ENCODE results near the gene KMO.

The KMO gene

GRCh38 chr1:241591736-241592135 lies 59.6 kb downstream of the KMO start:
- Histone ChIP-seq H4K20me1 (ENCODE audit: insufficient read depth, low read length, poor library complexity, severe bottlenecking) (no peaks in the 10 kb centered on the region), H3K79me2 (ENCODE audit: insufficient read depth, low read length) (no peaks in the 10 kb centered on the region), H3K9ac (ENCODE audit: low read depth, low read length, poor library complexity, severe bottlenecking) (no peak overlapping the region), H3K27me3 (ENCODE audit: insufficient read depth, low read length, poor library complexity, severe bottlenecking) (no peaks in the 10 kb centered on the region), H3K4me1 (ENCODE audit: insufficient read depth, low read length, poor library complexity, severe bottlenecking) (no peaks in the 10 kb centered on the region), H3K4me2 (ENCODE audit: low read depth, low read length, poor library complexity, severe bottlenecking) (no peak overlapping the region), H3K4me3 (ENCODE audit: low read length, poor library complexity, severe bottlenecking) (no peak overlapping the region), H3K9me3 (ENCODE audit: insufficient read depth, low read depth, low read length) (no peaks in the 10 kb centered on the region), H3K36me3 (ENCODE audit: insufficient read depth, low read length) (no peaks in the 10 kb centered on the region), H2AFZ (ENCODE audit: low read length) (no peak overlapping the region), H3F3A (ENCODE audit: low read depth) (no peaks in the 10 kb centered on the region), H3K9me2 (replicated peaks; ENCODE audit: low read depth, low read length) (no peaks in the 10 kb centered on the region)
- TF ChIP-seq EZH2phosphoT487 (IDR thresholded peaks at IDR 0.05; ENCODE audit: borderline replicate concordance) (no peak), CTCF (conservative IDR thresholded peaks at IDR 0.05; ENCODE audit: low read length) (no peak)

GRCh38 chr1:241592273-241592958 lies 60.2 kb downstream of the KMO start:
- no peaks in the 10 kb centered on the region for H4K20me1 ChIP-seq (ENCODE audit: insufficient read depth, low read length, poor library complexity, severe bottlenecking)
- no peak overlapping the region for H3K4me3 ChIP-seq (ENCODE audit: low read length, poor library complexity, severe bottlenecking)
- H3K9me3 ChIP-seq (ENCODE audit: insufficient read depth, low read depth, low read length), result no peaks in the 10 kb centered on the region
- H3K4me2 ChIP-seq (ENCODE audit: low read depth, low read length, poor library complexity, severe bottlenecking), result no peak overlapping the region
- H3K9ac ChIP-seq (ENCODE audit: low read depth, low read length, poor library complexity, severe bottlenecking), result no peak overlapping the region
- H3K79me2 ChIP-seq (ENCODE audit: insufficient read depth, low read length), result no peaks in the 10 kb centered on the region
- no peaks in the 10 kb centered on the region for H3K36me3 ChIP-seq (ENCODE audit: insufficient read depth, low read length)
- H3K4me1 ChIP-seq (ENCODE audit: insufficient read depth, low read length, poor library complexity, severe bottlenecking), result no peaks in the 10 kb centered on the region
- H3K9me2 ChIP-seq (replicated peaks; ENCODE audit: low read depth, low read length), result no peaks in the 10 kb centered on the region
- no peaks in the 10 kb centered on the region for H3K27me3 ChIP-seq (ENCODE audit: insufficient read depth, low read length, poor library complexity, severe bottlenecking)
- no peak overlapping the region for H2AFZ ChIP-seq (ENCODE audit: low read length)
- no peaks in the 10 kb centered on the region for H3F3A ChIP-seq (ENCODE audit: low read depth)
- TF ChIP-seq EZH2phosphoT487 (IDR thresholded peaks at IDR 0.05; ENCODE audit: borderline replicate concordance) (no peak), CTCF (conservative IDR thresholded peaks at IDR 0.05; ENCODE audit: low read length) (no peak)

GRCh38 chr1:241593186-241593585 lies 61.0 kb downstream of the KMO start:
- Histone ChIP-seq H4K20me1 (ENCODE audit: insufficient read depth, low read length, poor library complexity, severe bottlenecking) (no peaks in the 10 kb centered on the region), H3K4me3 (ENCODE audit: low read length, poor library complexity, severe bottlenecking) (no peak overlapping the region), H3K79me2 (ENCODE audit: insufficient read depth, low read length) (no peaks in the 10 kb centered on the region), H3K4me2 (ENCODE audit: low read depth, low read length, poor library complexity, severe bottlenecking) (no peak overlapping the region), H3K9me3 (ENCODE audit: insufficient read depth, low read depth, low read length) (no peaks in the 10 kb centered on the region), H3K4me1 (ENCODE audit: insufficient read depth, low read length, poor library complexity, severe bottlenecking) (no peaks in the 10 kb centered on the region), H2AFZ (ENCODE audit: low read length) (no peak overlapping the region), H3F3A (ENCODE audit: low read depth) (no peaks in the 10 kb centered on the region), H3K27me3 (ENCODE audit: insufficient read depth, low read length, poor library complexity, severe bottlenecking) (no peaks in the 10 kb centered on the region), H3K9me2 (replicated peaks; ENCODE audit: low read depth, low read length) (no peaks in the 10 kb centered on the region), H3K9ac (ENCODE audit: low read depth, low read length, poor library complexity, severe bottlenecking) (no peak overlapping the region), H3K36me3 (ENCODE audit: insufficient read depth, low read length) (no peaks in the 10 kb centered on the region)
- TF ChIP-seq CTCF (conservative IDR thresholded peaks at IDR 0.05; ENCODE audit: low read length), result no peak
- TF ChIP-seq EZH2phosphoT487 (IDR thresholded peaks at IDR 0.05; ENCODE audit: borderline replicate concordance), result no peak
